Brain microvascular endothelial cell (primary cell): ENCODE measurements around the gene PTPN14.

ENCODE experiments used
- DNase-seq: peaks from one replicate; pipeline ENCODE4 v3.0.0-alpha.2; 2020
- H3K27ac ChIP-seq: fragments of 250-450 bp; sonication (Bioruptor Pico); 2 replicates; pipeline ENCODE4 v1.5.1; 2020; ENCODE audit warnings: mild to moderate bottlenecking, moderate library complexity
- H3K27me3 ChIP-seq: fragments of 250-450 bp; sonication (Bioruptor Pico); replicated peaks from 2 replicates; pipeline ENCODE4 v1.5.1; 2020; ENCODE audit warnings: mild to moderate bottlenecking
- H3K36me3 ChIP-seq: fragments of 250-450 bp; sonication (Bioruptor Pico); replicated peaks from 2 replicates; pipeline ENCODE4 v1.5.1; 2020; ENCODE audit warnings: mild to moderate bottlenecking
- H3K4me3 ChIP-seq: 2 replicates; pipeline ENCODE4 v1.5.1; 2011; ENCODE audit warnings: low read depth, mild to moderate bottlenecking, control low read depth, low read length, moderate library complexity
- in situ Hi-C: cut with HindIII; loops from 2 replicates; pipeline ENCODE4 v1.10.0; 2017; ENCODE audit warnings: low sequenced_read_pairs, low pct_ligation_motif_present
- TF ChIP-seq, protein P1 (sequence below): IDR thresholded peaks from 2 replicates; pipeline ENCODE4 v1.5.1; 2011; ENCODE audit warnings: low read depth, mild to moderate bottlenecking, moderate library complexity, low read length, control low read depth, inconsistent platforms; ENCODE audit errors: missing control alignments

PTPN14 gene

DNA sequence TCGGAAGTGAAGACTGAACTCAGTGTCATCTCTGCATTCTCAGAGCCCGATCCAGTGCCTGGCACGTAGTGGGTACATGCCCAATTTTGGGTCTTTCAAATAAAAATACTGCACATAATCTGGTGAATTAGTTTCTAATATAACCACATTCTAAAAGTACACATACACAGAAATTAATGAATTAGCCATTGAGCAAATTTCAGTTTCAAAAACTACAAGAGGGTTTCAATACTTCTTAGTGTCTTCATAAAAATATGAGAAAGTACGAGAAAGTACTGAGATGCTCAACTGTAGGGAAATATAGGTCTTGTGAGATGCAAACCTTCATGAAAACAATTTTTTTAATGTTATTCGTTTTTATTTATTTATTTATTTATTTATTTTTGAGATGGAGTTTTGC lies 183.6 kb downstream of the PTPN14 start:
- Histone ChIP-seq H3K27me3 (no peaks in the 10 kb centered on the region), H3K4me3 (no peak overlapping the region), H3K27ac (no peak overlapping the region), H3K36me3 (peaks cover 52% of the 10 kb centered on the region)
- DNase-seq, result no peak
- TF ChIP-seq, protein P1, sequence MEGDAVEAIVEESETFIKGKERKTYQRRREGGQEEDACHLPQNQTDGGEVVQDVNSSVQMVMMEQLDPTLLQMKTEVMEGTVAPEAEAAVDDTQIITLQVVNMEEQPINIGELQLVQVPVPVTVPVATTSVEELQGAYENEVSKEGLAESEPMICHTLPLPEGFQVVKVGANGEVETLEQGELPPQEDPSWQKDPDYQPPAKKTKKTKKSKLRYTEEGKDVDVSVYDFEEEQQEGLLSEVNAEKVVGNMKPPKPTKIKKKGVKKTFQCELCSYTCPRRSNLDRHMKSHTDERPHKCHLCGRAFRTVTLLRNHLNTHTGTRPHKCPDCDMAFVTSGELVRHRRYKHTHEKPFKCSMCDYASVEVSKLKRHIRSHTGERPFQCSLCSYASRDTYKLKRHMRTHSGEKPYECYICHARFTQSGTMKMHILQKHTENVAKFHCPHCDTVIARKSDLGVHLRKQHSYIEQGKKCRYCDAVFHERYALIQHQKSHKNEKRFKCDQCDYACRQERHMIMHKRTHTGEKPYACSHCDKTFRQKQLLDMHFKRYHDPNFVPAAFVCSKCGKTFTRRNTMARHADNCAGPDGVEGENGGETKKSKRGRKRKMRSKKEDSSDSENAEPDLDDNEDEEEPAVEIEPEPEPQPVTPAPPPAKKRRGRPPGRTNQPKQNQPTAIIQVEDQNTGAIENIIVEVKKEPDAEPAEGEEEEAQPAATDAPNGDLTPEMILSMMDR, result no peak
- in situ Hi-C loops, result loop anchor here (10.0 kb wide), 1 partner anchor 217 kb away; no protein-coding TSS in a partner anchor

DNA sequence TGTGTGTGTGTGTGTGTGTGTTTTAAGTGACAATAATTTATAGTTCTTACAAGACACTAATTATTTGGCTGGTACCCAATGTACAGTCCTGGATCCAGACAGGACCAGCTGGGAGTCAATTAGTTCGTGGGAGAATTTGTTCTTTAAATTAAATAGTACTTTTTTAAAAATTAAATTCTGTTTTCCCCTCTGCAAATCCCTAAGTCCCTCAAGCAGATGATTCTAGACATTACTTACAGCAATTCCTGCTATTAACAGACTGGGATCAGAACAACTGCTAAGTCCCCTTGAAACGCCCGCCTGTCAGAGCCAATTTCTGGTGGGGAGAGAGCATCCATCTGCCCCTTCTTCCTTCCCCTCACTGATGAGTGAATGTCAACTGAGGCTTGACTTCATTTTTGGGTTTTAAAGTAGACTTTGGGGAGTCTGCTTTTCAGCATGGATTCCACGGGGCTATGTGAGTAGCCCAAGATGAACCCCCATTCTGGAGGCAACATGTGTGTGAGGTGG lies 186.6 kb downstream of the PTPN14 start:
- H3K27ac ChIP-seq, result no peak overlapping the region
- peaks cover 53% of the 10 kb centered on the region for H3K36me3 ChIP-seq
- no peak overlapping the region for H3K4me3 ChIP-seq
- in situ Hi-C loops, result loop anchor here (10.0 kb wide), 1 partner anchor 220 kb away; no protein-coding TSS in a partner anchor
- TF ChIP-seq, protein P1, result no peak
- no peak for DNase-seq
- no peaks in the 10 kb centered on the region for H3K27me3 ChIP-seq

DNA sequence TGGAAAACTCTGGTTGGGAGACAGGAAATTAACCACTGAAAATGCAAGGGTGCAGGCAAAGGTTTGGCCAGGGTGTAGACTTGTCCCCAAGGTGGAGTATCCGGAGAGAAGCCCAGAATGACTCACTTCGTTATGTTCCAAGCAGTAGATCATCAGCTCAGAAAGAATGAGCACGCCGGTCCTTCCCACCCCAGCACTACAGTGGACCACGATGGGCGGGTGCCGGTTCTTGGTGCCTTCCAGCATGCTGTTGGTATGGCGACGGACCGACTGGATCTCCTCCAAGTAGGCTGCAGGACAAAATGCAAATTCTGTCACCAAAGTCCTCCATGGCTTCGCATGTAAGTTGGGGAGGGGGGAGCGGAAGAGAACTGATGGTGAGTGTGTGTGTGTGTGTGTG lies 187.0 kb downstream of the PTPN14 start:
- in situ Hi-C loops, result loop anchor here (10.0 kb wide), 1 partner anchor 220 kb away; no protein-coding TSS in a partner anchor
- Histone ChIP-seq H3K4me3 (no peak overlapping the region), H3K36me3 (peaks cover 53% of the 10 kb centered on the region), H3K27me3 (no peaks in the 10 kb centered on the region), H3K27ac (no peak overlapping the region)
- TF ChIP-seq, protein P1, result no peak
- no peak for DNase-seq

DNA sequence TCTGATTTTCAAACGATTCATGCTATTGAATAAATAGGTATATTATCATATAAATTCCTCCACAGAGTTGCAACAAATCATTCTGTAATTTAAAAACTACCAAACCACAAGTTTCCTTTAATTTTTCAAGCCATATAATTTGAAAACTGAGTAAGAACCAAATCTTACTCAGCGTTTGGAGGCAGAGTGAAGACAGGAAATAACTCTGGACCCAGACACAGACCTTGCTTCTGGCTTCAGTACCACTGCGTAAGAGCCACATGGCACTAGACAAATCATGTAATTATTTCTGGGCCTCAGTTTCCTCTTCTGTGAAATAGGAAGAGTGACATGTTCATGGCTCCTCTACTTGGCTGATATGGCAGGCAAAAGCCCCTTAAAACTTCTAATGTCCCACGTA lies 188.0 kb downstream of the PTPN14 start:
- Histone ChIP-seq H3K36me3 (peaks cover 46% of the 10 kb centered on the region), H3K27me3 (no peaks in the 10 kb centered on the region), H3K4me3 (no peak overlapping the region), H3K27ac (no peak overlapping the region)
- DNase-seq, result no peak
- in situ Hi-C loops, result loop anchor here (10.0 kb wide), 1 partner anchor 221 kb away; no protein-coding TSS in a partner anchor
- TF ChIP-seq, protein P1, result no peak

DNA sequence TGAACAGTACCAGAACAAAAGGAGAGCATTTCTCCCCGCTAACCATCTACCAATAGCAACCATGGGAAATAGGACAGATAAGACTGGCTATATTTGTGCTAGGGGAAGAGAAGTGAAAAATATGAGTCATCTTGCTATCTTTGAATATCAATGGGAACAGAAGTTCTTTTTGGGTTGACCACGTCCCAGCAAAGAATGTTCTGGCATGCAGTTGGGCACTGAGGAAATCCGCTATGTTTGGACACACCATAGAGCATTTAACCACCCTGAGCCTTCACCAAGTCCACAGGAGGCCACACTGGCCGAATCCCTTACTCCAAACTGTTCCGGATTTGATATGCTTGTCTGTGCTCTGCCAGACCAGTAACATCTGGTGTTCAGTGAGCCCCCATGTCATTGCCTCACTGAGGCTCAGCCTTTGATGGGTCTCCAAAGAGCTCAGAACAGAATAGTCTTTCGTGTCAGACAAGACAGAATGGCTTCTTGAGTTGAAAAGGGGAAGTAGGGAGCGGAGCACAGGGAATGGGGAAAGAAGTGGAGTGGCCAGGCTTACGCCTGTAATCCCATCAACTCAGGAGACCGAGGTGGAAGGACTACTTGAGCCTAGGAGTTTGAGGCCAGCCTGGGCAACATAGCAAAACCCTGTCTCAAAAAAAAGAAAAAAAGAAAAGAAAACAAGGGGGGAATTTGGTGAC lies 189.1 kb downstream of the PTPN14 start:
- no peak overlapping the region for H3K4me3 ChIP-seq
- peaks cover 48% of the 10 kb centered on the region for H3K36me3 ChIP-seq
- TF ChIP-seq, protein P1, result no peak
- in situ Hi-C loops, result loop anchor here (10.0 kb wide), 1 partner anchor 222 kb away; no protein-coding TSS in a partner anchor
- peak overlapping the region; percentile 50 for H3K27ac ChIP-seq
- no peaks in the 10 kb centered on the region for H3K27me3 ChIP-seq
- DNase-seq, result peak; percentile 57
